Suppressor macrophage treated with lipopolysaccharide for 1 hour (primary cell): ENCODE results near the gene DLG1.
A peak's percentile ranks its signal among the peaks of the same experiment; 100 is the strongest.

Source experiments
- DNase-seq, 3 donors: peaks; one replicate each; pipeline ENCODE4 v3.0.0-alpha.2; 2020 to 2022

The DLG1 gene

GRCh38 chr3:197026481-197026866 is 271.9 kb downstream of the DLG1 start:
- no peak for DNase-seq

DNA sequence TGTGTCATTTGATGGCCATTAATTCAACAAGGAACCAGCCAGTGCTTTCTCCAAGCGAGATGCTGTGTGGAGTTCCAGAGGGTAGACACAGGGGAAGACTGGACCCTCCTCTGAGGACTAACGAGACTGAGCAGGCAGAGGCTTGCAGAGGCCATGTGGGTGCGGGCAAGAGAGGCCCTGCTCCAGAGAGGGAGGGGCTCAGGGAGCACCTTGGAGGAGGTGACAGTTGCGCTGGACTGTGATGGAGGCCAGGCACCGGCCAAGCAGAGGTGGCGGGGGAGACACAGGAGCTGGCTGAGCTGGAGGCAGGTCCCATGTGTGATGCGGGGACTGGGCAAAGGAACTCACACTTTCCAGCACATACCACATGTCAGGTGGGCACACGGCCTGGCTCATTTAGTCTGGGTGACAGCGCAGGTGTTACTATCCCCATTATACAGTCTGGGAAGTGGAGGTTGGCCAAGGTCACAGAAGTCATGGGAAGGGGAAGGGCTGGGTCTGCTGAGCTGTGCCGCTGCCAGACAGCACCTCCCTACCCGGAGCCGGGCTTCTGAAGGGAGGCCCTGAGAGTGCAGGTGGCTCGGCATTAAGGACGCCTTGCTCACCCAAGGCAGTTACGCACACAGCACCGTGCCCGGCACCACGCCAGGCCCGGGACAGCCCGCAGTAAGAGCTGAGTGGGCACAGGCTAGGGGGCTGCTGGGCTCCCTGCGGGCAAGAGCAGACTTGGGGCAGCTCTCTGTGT is 272.5 kb downstream of the DLG1 start:
- no peak for DNase-seq

GRCh38 chr3:197024881-197025735 is 273.3 kb downstream of the DLG1 start:
- no peak for DNase-seq

- peak in 2 of 3 donors; percentile 24 to 28 for DNase-seq
These were observed 274.3 kb downstream of the DLG1 start for GRCh38 chr3:197023998-197024651.

- peak; percentile 41 to 55 (median 48) for DNase-seq
These were observed 275.0 kb downstream of the DLG1 start for GRCh38 chr3:197023241-197023997.

DNA sequence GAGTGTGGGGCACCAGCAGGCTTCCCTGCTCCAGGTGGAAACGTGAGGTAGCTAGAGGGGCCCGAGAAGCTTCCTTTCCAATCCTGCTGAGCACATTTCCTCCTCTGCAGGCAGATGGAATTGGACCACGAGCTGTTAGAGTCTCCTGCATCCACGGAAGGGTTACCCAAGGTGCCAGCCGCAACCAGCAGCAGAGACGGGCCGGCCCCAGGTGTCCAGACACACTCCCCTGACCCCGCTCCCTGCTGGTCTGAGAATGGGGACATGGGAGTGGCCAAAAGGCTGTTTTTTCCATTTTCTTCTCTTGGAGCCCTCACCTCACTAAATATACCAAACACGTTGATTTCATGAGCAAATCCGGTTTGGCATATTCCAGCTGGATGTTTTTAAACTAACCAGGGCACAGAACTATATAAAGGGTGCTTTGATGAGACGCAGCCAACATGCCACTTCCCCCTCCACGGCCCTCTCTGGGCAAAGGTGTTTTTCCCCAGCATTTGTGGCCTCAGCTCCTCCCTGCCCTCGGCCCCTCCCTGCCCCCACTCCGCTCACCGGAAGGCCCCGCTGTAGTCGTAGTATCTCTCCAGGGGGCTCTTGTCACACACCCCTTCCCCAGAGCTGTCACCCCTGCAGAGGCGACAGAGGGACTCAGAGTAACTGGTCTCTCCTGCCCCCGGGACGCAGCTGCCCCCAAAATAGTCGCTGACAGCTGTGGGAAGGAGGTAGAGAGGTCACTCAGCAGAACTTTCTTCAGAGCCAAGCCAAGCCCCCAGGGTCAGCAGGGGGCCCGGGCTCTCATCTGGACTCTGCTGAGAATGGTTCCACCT is 275.8 kb downstream of the DLG1 start:
- no peak for DNase-seq

- DNase-seq: no peak
These were observed 276.5 kb downstream of the DLG1 start for GRCh38 chr3:197021729-197022404.

GRCh38 chr3:197021231-197021630 is 277.2 kb downstream of the DLG1 start:
- no peak for DNase-seq

GRCh38 chr3:197019535-197019934 is 278.9 kb downstream of the DLG1 start:
- no peak for DNase-seq

DNA sequence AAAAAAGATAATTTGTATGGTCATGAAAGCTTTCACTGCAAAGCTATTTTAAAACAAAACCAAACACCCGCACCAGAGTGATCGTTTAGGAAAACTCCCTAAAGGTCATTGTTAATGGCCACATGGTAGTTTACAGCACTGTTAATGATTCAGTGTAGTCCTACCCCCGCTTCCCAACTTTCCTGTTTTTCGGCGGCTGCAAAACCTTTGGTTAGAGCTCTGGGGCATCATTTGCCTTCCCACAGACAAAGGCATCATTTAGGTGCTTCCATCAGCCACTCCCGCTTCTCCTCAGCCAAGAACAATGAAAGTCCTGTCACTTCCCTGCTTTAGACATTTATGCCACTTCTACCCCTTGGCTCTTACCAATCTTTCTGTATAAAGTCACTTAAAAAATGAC is 279.4 kb downstream of the DLG1 start:
- no peak for DNase-seq

DNA sequence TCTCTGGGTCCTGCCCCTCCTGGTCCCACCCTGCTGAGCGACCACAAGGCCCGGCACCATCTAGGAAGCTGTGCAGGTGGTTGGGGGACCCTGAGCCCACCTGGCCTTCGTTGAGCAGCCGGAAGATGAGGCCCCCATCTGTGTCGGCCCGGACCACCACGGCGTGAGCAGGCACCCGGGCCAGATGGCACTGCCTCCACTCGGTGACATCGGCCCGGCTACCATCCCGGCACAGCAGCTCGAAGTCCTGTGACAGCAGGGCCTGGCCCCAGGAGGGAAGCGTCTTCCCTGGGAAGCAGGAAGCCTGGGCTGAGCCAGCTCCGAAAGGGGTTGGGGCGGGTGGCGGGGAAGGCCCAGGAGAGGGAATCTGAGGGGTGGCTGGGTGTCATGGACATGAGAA is 281.4 kb downstream of the DLG1 start:
- DNase-seq: no peak

- no peak for DNase-seq
These were observed 282.3 kb downstream of the DLG1 start for GRCh38 chr3:197015790-197016736.

DNA sequence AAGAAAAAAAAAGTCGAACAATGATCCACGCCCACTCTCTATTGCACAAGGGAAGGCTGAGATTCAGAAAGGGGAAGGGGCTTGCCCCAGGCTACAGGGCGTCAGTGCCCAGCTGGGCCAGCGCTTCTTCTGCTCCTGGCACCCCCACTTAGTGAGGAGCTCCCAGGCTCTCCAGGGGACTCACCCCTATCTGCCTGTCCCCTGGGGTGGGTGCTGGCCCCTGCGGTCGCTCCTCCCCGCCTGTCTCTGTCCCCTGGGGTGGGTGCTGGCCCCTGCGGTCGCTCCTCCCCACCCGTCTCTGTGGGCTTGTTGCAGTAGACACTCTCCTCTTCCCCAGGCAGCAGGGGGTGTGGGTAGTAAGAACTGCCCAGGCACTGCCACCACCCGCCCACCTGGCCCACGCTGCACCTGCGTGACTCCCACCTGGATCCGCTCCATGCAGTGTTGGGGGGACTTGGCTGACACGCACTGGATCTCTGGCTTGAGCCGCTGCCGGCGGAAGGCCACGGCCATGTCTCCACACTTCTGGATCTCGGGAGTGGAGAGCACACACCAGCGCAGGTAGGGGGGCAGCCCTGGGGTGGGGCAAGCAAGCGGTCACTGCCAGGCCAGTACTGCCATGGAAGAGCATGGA is 283.4 kb downstream of the DLG1 start:
- DNase-seq: peak in 1 of 3 donors; percentile 14

- DNase-seq: no peak
These were observed 284.4 kb downstream of the DLG1 start for GRCh38 chr3:197014024-197014423.

DNA sequence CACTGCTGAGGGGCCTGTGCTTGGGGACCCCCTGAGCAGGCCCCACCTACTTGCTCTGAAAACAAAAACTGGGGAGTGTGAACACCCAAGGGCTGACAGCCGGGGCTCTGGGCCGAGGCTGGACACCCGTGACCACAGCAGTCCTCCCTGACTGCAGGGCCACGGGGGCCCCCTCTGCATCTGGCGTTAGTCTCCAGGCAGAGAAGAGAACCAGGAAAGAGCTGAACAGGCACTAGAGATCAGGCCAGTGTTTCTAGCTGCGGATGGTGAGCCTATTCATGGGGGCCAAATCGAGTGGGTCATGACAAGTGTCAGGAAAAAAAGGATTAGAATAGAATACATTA is 285.9 kb downstream of the DLG1 start:
- DNase-seq: no peak

GRCh38 chr3:197011780-197012539 is 286.5 kb downstream of the DLG1 start:
- no peak for DNase-seq

DNA sequence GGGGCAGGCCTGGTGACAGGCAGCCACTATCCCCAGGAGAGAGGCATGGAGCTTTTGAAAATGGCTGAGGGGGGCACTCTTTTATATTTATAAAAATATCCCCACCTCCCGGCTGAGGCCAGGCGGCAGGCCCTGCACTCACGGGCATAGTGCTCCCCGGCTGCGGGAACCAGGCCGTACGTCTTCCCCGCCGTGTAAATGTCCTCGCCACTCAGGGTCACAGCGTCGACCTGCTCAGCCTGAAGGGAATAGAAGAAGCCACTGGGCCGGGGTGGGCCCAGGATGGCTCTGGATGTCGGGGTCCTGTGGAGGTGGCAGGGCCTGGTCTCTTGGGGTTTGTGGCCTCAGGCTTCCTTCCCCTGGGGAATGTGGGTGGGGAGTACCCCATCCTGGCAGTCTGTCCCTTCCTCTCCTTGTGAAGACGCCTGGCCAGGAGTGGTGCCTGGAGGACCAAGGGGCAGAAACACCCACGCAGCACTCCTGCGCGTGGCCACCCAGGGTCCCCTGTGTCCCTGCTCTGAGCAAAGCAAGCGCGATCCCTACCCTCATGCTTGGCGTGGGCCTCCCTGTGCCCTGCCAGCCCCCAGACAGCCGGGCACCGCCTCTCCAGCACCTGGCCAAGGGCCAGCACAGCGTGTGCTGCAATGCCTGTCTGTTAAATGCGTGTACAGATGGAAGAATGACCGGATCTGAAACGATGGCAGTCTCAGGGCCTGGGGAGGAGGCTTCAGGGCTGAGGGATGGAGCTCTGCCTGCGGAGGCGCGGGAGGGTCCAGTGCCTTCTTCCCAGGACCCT is 287.7 kb downstream of the DLG1 start:
- DNase-seq: no peak

GRCh38 chr3:197009532-197010019 is 288.8 kb downstream of the DLG1 start:
- DNase-seq: no peak
